PC-3 (cell line): Measurements from ENCODE around the gene XNDC1N. TPM values are rescaled to one million over a fixed set of nuclear protein-coding genes. Genes with fewer than 3 reads are reported as not detected.
"Not testable (repeated sequence)": the region's sequence is repeated elsewhere in the genome, so short reads cannot be mapped to it uniquely, and the experiment has no call there.

Experiments
- ATAC-seq: fragments of 200-7000 bp; cut with Tn5 transposase; 2 replicates; pipeline ENCODE4 v1.9.1; 2020; ENCODE audit warnings: mild to moderate bottlenecking, moderate library complexity
- BruUV-seq: library from RNA; stranded (reverse); fragments of 400-500 nt; replicated peaks from 2 replicates; lab custom pipeline; 2021; lab: Mats Ljungman, UMichigan
- CTCF ChIA-PET: fragments of 300-600 bp; sonication (Branson Sonifier 250); formaldehyde crosslinking; loops from one replicate; lab custom pipeline; 2022; ENCODE audit warnings: antibody characterized with exemption; lab: Charles Lee
- POLR2A ChIA-PET: fragments of 300-600 bp; sonication (Branson Sonifier 250); formaldehyde crosslinking; loops from one replicate; lab custom pipeline; 2022; ENCODE audit warnings: antibody characterized with exemption; ENCODE audit not compliant: unreplicated experiment; lab: Charles Lee
- DNase-seq: peaks from one replicate; pipeline ENCODE4 v3.0.0-alpha.2; 2015
- H2AFZ ChIP-seq: fragments of 300-600 bp; sonication (generic); 2 replicates; pipeline ENCODE4 v1.6.0; 2016; ENCODE audit warnings: antibody characterized with exemption, low read length
- H3F3A ChIP-seq: fragments of 300-600 bp; sonication (generic); one replicate; pipeline ENCODE4 v1.6.0; 2017; ENCODE audit warnings: antibody characterized with exemption, low read length, control low read depth, mild to moderate bottlenecking; ENCODE audit not compliant: unreplicated experiment
- H3K27ac ChIP-seq: fragments of 300-600 bp; sonication (generic); 2 replicates; pipeline ENCODE4 v1.5.1; 2016; ENCODE audit warnings: mild to moderate bottlenecking, low read length
- H3K27me3 ChIP-seq: fragments of 300-600 bp; sonication (generic); 2 replicates; pipeline ENCODE4 v1.6.1; 2016; ENCODE audit warnings: low read length, mixed read lengths
- H3K36me3 ChIP-seq: fragments of 300-600 bp; sonication (generic); 2 replicates; pipeline ENCODE4 v1.6.1; 2016; ENCODE audit warnings: low read depth, mixed run types, low read length, mixed read lengths
- H3K4me1 ChIP-seq: fragments of 300-600 bp; sonication (generic); 2 replicates; pipeline ENCODE4 v1.5.1; 2016; ENCODE audit warnings: low read length; ENCODE audit not compliant: insufficient read depth
- H3K4me2 ChIP-seq: fragments of 300-600 bp; sonication (generic); 2 replicates; pipeline ENCODE4 v1.6.0; 2016; ENCODE audit warnings: low read length
- H3K4me3 ChIP-seq: fragments of 300-600 bp; sonication (generic); 2 replicates; pipeline ENCODE4 v1.5.1; 2016; ENCODE audit warnings: mild to moderate bottlenecking, low read length, mixed read lengths
- H3K79me2 ChIP-seq: fragments of 300-600 bp; sonication (generic); 2 replicates; pipeline ENCODE4 v1.6.1; 2017; ENCODE audit warnings: low read length, mixed read lengths
- H3K9ac ChIP-seq: fragments of 300-600 bp; sonication (generic); 2 replicates; pipeline ENCODE4 v1.6.0; 2016; ENCODE audit warnings: mild to moderate bottlenecking, low read length
- H3K9me2 ChIP-seq: fragments of 300-600 bp; sonication (generic); replicated peaks from 2 replicates; pipeline ENCODE4 v1.6.1; 2016; ENCODE audit warnings: mixed run types, low read length, mixed read lengths
- H3K9me3 ChIP-seq: fragments of 300-600 bp; sonication (generic); 2 replicates; pipeline ENCODE4 v1.6.1; 2016; ENCODE audit warnings: low read length, mixed read lengths
- H4K20me1 ChIP-seq: fragments of 300-600 bp; sonication (generic); 2 replicates; pipeline ENCODE4 v1.6.1; 2016; ENCODE audit warnings: low read length, mixed read lengths
- CTCF ChIP-seq: fragments of 300-600 bp; sonication (generic); conservative IDR thresholded peaks from 2 replicates; pipeline ENCODE4 v1.5.1; 2017; ENCODE audit warnings: antibody characterized with exemption, low read depth, mild to moderate bottlenecking, low read length
- EZH2 ChIP-seq: fragments of 300-600 bp; sonication (generic); IDR thresholded peaks from one replicate; pipeline ENCODE4 v1.6.1; 2017; ENCODE audit warnings: antibody characterized with exemption, mild to moderate bottlenecking, low read length; ENCODE audit not compliant: unreplicated experiment
- EZH2phosphoT487 ChIP-seq: fragments of 300-600 bp; sonication (generic); IDR thresholded peaks from 2 replicates; pipeline ENCODE4 v1.6.1; 2018; ENCODE audit warnings: mild to moderate bottlenecking, antibody characterized with exemption, low read length, borderline replicate concordance
- intact Hi-C: fragments of 100-400 bp; cut with micrococcal nuclease; formaldehyde crosslinking; loops from 2 replicates; pipeline ENCODE4 v1.9.0; 2023
- total RNA-seq: library from RNA; depleted of rRNA; stranded (reverse); fragments of >200 nt; gene quantifications from 2 replicates; pipeline ENCODE4 v1.2.3, GENCODE V29; 2014

Gene XNDC1N
- total RNA-seq, 1 experiment from 2014 or later, result 14.0 TPM

GRCh38 chr11:71908218-71908617, 20.2 kb downstream of the XNDC1N start:
- no peak for ATAC-seq
- intact Hi-C loops, result no loop called here
- Histone ChIP-seq H3K9me2 (no peaks in the 10 kb centered on the region), H2AFZ (no peak overlapping the region), H3F3A (no peaks in the 10 kb centered on the region), H3K27ac (no peak overlapping the region), H3K9me3 (no peaks in the 10 kb centered on the region), H3K4me3 (no peak overlapping the region), H3K27me3 (no peaks in the 10 kb centered on the region), H3K9ac (no peak overlapping the region), H4K20me1 (no peaks in the 10 kb centered on the region), H3K4me2 (no peak overlapping the region), H3K36me3 (no peaks in the 10 kb centered on the region), H3K79me2 (no peaks in the 10 kb centered on the region), H3K4me1 (peaks cover 8% of the 10 kb centered on the region; the same call in 1 of the 2 replicates)
- no peak for TF ChIP-seq EZH2
- no peak for TF ChIP-seq EZH2phosphoT487
- no peak for TF ChIP-seq CTCF
- POLR2A ChIA-PET, result no interaction called here
- no TSS peak for BruUV-seq
- no peak for DNase-seq
- CTCF ChIA-PET, result no interaction called here

GRCh38 chr11:71901137-71901536, 27.3 kb downstream of the XNDC1N start:
- H3K27ac ChIP-seq, H3K9ac ChIP-seq, DNase-seq, H3K9me2 ChIP-seq, intact Hi-C loops, H3F3A ChIP-seq, ATAC-seq, H2AFZ ChIP-seq, H3K27me3 ChIP-seq, H3K79me2 ChIP-seq, POLR2A ChIA-PET, H3K9me3 ChIP-seq, H3K4me1 ChIP-seq, CTCF ChIA-PET, H3K4me3 ChIP-seq, H3K36me3 ChIP-seq, BruUV-seq, H3K4me2 ChIP-seq, H4K20me1 ChIP-seq: not testable (repeated sequence)

- Histone ChIP-seq H3K9me2 (no peaks in the 10 kb centered on the region), H3K4me2 (no peak overlapping the region), H4K20me1 (no peaks in the 10 kb centered on the region), H3K27me3 (no peaks in the 10 kb centered on the region), H3K36me3 (no peaks in the 10 kb centered on the region), H2AFZ (no peak overlapping the region), H3K4me1 (no peaks in the 10 kb centered on the region), H3K4me3 (no peak overlapping the region), H3K9ac (no peak overlapping the region), H3F3A (no peaks in the 10 kb centered on the region), H3K9me3 (no peaks in the 10 kb centered on the region), H3K79me2 (no peaks in the 10 kb centered on the region), H3K27ac (no peak overlapping the region)
- ChIA-PET CTCF (no interaction called here), POLR2A (no interaction called here)
- DNase-seq (no peak), ATAC-seq (no peak)
- intact Hi-C loops, result no loop called here
- no TSS peak for BruUV-seq
- TF ChIP-seq EZH2phosphoT487, result no peak
- no peak for TF ChIP-seq CTCF
- TF ChIP-seq EZH2, result no peak
Measured at GRCh38 chr11:71895961-71896360, 32.4 kb downstream of the XNDC1N start.

- H4K20me1 ChIP-seq, POLR2A ChIA-PET, H3K79me2 ChIP-seq, H3K27me3 ChIP-seq, H3K9ac ChIP-seq, H3K9me3 ChIP-seq, H3K4me3 ChIP-seq, intact Hi-C loops, ATAC-seq, H3K9me2 ChIP-seq, BruUV-seq, H3K4me1 ChIP-seq, CTCF ChIA-PET, H3K36me3 ChIP-seq, H3F3A ChIP-seq, H3K27ac ChIP-seq, H2AFZ ChIP-seq, H3K4me2 ChIP-seq: not testable (repeated sequence)
- peak; percentile 45 for DNase-seq
Measured at GRCh38 chr11:71889181-71889872, 39.1 kb downstream of the XNDC1N start.

GRCh38 chr11:71888335-71889010, 39.9 kb downstream of the XNDC1N start:
- H3K36me3 ChIP-seq, H3K9me2 ChIP-seq, H3K4me2 ChIP-seq, H3K79me2 ChIP-seq, H3K4me3 ChIP-seq, H3K9ac ChIP-seq, CTCF ChIA-PET, DNase-seq, POLR2A ChIA-PET, ATAC-seq, intact Hi-C loops, H3K4me1 ChIP-seq, BruUV-seq, H3F3A ChIP-seq, H4K20me1 ChIP-seq, H3K27ac ChIP-seq, H3K9me3 ChIP-seq, H2AFZ ChIP-seq, H3K27me3 ChIP-seq: not testable (repeated sequence)
